ENCODE results near the gene FRMD3.
"Not testable (repeated sequence)": the region's sequence is repeated elsewhere in the genome, so short reads cannot be mapped to it uniquely, and the experiment has no call there.

FRMD3 gene

DNA sequence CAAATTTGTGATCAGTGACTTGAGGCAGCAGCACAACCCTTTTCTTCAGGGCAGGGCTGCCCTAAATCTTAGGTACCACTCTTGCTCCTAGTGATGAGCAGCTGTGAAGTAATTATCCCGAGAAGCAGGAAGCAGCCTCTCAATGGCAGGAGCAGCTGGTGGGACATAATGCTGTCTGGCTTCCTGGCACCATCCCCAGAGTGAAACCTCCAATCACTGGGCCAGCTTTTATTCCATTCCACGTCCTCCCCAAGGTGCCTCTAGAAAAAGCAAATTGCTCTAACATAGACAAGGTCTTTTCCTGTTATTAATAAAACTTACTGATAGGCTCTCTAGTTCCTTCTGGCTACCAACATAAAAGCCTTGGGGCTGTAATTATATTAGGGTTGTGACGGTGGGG, 154.0 kb downstream of the FRMD3 start:
- no peak for DNase-seq

DNA sequence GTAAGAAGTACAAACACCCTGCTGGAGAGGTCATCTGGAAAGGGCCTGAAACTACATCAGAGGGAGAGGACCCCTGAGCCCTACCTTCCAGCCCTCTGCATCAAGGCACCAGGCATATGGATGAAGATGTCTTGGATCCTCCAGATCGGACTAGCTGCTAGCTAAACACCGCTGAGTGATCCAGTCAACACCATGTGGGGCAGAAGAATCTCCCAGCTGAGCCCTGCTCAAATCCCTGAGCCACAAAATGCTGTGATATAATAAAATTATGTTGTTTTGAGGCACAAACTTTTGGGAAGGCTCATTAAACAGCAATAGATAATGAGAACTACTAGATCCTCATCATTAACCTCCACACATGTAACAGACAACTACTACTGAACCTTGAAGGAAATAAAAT, 155.2 kb downstream of the FRMD3 start:
- DNase-seq = no peak

DNA sequence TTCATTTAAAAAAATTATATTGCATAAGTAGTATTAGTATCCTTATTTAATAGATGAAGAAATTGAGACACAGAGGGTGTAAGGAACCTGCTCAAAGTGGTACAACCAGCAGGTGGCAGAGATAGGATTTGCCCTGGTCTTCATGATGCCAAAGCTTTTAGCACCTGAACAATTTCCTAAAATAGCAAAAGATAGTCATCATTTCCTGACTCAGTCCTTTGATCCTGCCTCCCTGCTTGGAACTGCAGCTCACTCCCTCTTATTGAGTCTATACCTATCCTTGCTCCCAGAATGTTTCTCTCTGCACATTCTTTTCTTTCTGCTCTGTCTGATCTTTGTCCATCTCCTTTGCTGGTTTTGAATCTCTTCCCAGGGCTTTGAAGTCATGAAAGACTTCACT, 155.8 kb downstream of the FRMD3 start:
- no peak for DNase-seq

DNA sequence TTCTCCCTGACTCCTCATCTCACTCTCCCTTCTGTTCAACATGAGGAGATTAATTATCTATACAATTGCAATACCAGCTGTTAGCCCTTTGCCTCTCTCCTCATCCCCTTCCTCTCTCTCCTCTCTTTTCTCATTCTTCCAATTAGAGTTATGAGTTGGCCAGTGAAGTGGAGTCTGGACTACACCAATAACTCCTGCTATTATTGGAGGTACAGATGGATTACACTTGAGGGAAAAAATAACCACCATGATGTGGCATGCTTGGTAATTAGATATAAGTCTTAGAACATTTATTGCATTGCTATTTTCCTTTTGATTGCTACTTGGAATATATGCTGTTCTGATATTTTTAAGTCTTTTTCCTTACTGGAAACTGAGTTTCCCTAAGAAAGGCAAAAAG, 159.2 kb downstream of the FRMD3 start:
- no peak for DNase-seq

DNA sequence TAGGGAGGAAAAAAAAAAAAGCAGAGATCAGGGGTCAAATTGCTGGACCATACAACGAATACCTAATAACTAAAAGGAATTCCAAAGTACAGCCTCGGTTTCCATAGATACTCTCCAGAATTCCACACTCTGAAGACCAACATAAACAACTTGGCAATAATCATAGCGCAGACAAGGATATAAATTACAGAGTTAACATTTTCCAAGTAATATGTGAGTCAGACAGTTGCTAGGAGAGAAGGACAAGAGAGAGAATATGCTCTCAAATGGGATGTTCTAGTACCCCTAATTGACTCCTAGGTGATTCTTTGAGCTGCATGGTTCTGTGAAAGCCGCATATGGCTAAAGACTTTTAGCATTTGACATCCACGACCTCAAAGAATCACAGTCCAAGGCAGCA, 165.2 kb downstream of the FRMD3 start:
- DNase-seq = no peak

DNA sequence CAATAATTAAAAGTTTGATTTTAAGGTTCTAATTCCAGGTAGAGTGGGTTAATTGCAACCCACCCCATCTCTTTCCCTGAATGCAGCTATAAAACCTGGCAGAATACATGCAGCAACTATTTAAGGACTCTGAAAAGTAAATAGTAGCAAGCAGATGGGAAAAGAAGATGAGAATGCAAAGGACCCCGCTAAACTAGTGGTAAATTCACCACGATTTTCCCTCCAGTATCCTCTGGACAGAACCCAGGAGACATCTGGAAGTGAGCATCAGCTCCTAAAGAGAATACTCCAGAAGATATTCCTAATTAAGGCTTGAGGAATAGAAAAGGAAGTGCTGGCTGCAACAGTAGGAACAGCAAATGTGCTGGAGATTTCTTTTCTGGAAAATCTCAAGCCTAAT, 170.9 kb downstream of the FRMD3 start:
- no peak for DNase-seq

DNA sequence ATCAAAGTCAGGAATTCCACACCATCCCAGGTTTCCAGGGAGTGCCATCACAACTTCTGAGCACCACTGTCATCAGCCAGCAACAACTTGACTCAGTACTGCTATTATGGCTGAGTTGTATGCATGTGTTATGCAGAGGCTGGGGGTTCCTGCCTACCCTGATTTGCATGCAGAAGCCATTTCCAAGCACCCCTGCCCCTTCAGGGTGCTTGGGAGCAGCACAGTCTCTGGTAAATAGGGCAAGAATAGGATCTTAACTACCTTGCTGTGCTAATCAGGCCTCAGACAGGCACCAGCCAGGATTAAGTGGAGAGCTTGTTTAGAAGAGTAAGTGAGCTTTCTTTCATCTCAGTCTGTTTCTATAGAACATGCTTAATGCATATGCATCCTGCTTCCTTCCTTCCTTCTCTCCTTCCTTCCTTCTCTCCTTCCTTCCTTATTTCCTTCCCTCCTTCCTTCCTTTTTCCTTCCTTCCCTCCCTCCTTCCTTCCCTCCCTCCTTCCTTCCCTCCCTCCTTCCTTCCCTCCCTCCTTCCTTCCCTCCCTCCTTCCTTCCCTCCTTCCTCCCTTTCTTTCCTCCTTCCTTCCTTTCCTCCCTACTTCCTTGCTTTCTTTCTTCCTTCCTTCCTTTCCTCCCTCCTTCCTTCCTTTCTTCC, 175.7 kb downstream of the FRMD3 start:
- no peak for DNase-seq

DNA sequence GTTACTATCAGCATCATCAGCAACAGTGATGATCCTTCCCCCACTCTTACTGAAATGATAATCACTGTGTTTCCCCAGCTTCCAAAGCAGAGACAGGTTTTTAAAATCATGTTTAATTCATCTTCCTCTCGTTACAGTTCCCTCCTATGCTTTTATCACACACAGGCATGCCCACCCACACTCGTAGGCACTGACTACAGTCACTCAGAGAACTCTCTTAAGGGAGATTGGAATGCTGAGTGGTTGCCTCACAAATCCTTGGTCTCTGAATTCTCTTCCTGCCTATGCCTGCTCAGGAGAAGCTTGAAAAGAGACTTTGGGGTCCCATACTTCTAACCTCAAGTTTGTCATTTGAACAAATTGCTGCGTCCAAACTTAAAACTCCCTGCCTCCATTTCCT, 179.2 kb downstream of the FRMD3 start:
- no peak for DNase-seq

DNA sequence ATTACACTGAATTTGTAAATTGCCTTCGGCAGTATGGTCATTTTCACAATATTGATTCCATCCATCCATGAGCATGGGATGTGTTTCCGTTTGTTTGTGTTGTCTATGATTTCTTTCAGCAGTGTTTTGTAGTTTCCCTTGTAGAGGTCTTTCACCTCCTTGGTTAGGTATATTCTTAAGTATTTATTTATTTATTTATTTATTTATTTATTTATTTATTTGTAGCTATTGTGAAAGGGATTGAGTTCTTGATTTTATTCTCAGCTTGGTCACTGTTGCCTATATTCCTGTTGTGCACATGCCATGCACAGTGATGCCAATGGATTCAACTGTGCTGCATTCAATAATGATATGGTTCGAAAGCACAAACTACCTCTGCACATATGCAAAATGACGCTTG, 179.7 kb downstream of the FRMD3 start:
- DNase-seq = not testable (repeated sequence)

DNA sequence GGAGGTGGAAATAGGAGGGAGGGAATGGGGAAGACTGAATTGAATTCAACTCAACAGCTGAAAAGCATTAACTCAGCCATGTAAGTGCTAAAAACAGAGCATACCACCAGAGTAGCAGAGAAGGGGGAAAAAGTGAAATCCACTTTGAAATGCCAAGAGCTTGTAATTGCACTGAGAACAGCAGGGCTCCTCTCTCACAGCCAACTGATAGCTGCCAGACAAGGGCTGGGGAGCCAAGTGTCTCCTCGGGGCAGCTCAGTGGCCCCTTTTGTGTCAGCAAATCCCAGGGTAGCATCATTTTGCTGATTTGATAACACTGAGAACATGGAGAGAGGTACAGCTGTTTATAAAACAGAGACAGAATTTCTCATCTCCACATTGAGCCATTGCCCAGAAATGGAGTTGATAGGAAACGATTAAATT, 182.5 kb downstream of the FRMD3 start:
- DNase-seq = no peak

DNA sequence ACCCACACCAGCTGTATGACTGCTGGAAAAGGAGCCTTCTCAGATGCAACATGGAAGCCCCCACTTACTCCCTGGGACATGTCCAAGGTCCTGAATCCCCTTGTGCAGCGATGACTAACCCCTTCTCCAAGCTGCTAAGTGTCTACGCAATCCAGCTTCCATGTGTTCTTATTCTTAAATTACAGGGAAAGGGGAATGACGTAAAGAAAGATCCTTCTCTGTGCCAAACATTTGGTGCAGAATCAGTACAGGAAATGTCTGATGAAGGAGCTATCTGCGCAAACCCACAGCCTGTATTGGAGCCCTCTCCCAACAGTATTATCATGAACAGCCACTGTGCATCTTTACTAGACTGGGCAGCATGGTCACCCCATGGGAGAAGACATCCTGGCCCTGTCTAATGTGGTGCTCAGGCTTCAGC, 183.2 kb downstream of the FRMD3 start:
- DNase-seq = no peak

DNA sequence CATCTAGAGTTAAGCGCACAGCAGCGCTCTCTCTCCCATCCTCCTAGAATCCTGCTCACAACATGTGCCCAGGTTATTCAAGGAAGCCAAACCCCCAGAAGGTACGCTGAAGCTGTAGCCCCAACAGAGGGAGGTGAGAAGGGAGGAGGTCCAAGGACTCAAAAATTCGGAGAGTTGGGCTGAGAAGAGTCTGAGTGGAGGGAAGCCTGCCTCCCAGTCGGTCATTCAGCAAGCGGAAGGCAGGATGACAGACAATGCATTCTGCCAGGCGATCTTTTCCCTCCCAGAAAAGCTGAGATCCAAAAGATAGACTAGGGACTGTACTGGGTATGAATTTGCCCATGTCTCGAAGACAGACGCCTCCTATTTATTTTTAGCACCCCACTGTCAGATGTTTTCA, 189.2 kb downstream of the FRMD3 start:
- DNase-seq = no peak

DNA sequence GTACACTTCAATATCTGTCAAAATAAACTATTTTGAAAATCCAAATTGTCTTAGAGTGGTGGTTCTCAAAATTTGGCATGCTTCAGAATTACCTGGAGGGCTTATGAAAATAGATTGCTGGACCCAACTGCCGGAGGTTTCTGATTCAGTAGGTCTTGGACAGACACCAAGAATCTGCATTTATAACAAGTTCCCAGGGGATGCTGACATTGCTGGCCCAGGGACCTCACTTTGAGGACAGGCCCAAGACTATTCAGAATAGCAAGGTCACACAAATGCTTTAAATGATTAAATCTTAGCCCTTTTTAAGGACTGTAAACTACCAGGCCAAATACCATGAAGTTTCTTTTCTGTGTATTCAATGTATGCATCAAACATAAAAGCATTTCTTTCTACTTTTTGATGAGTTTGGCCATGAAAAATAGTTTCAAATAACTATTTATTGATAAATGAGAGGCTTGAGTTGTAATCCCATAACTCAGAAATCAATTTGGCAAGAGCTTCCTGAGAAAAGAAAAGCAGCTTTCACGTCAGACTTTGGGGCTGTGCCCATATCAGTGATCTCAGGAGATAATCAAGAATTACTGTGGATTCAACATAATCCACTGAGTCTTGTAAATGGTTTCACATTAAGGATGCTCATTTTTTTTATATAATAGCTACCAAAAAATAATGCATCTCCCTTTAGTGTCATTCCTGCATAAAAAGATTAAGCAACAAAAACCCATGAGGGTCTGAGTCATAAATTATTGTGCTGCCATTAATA, 191.4 kb downstream of the FRMD3 start:
- DNase-seq = no peak

DNA sequence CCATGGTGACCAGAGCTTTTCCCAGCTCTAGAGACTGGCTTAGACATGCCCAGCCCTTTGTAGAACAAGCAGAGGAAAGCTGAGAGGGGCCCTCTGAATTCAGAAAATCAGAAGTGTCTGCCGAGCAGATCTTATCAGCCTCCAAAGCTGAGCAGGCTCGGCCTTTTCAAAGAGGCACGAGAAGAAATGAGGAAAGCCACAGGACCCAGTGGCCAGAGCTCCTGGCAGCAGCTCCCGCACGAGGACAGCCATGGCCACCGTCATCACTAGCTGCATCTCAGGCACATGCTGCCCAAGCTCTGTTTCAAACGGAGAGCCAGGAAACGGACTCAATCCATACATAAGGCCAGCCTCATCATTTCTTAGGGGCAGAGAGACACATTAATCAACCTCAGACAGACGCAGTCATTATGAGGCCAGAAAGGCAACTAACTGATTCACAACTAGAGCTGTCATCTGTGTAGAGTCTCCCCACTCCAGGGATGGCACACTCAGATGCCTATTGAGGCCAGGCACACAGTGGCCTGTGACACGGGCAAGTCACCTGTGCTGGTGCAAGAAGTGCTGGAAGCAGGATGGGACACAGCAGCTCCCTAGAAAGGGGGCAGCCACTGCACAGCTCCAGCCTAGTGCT, 194.7 kb downstream of the FRMD3 start:
- no peak for DNase-seq

DNA sequence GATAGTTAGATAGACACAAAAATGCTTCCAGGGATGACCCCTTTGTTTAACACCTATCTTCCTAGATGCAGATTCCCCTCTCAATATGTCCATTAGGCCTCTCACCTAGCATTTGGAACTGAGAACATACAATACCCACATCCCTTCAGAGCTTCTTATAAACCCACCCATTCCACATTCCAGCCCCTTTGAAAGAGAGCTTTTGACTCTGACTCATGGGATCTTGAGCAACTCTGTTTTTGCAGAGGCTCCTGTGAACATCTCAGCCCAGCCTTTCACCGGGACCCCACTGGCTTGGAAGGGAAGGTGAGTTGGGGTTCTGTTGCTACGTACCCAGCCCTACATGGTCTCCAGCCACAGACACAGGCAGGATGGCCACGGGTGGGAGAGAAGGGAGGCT, 195.5 kb downstream of the FRMD3 start:
- no peak for DNase-seq

DNA sequence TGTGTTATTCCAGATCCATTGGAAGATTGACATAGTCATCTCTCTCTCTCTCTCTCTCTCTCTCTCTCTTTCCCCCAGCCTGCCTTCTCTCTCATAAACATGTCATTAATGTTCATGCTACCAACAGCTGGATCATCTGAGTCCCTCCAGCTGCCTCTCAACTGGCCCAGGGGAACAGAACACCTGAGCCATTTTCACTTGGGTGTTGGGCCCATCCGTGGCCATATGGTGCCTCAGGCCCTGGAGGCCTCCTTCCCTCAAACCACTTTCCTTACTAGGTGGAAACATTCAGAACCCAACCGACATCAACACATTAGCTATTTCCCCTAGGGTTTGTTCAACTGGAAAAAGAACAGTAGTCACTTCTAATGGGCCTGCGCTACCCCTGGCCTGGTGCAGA, 196.2 kb downstream of the FRMD3 start:
- no peak for DNase-seq

DNA sequence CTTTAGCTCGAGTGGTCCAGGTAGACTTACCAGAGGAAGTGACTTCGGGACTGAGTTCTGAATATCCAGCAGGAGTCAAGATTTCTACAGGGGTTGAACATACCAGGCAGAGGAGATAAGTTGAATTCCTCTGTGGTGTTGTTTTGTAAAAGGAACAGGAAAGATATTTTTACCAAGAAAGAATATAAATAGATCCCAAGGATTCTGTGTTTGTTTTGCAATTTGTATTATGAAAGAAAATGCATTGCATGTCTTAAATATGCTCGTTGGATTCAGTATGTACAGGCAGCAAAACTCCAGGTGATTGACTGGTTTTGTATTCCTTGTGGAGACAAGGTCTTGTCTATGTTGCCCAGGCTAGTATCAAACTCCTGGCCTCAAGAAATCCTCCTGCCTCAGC, 197.8 kb downstream of the FRMD3 start:
- no peak for DNase-seq

DNA sequence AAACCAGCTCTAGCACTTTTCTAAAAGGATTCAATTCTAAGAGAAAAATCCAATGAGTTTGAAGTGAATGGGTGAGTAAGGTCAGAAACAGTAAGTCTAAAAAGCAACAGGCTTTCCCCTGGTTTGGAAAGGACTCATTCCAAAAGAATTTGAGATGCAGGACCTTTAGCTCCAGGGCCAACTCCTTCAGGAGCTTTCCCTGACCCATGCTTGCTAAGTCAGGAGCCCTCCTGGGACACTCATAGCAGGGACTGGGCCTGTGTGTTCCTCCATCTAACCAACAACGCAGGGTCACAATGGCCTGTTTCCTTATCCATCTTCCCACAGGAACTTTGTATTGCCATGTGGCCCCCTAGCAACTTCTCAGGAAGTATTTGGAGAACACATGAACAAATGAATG, 198.8 kb downstream of the FRMD3 start:
- DNase-seq = no peak

DNA sequence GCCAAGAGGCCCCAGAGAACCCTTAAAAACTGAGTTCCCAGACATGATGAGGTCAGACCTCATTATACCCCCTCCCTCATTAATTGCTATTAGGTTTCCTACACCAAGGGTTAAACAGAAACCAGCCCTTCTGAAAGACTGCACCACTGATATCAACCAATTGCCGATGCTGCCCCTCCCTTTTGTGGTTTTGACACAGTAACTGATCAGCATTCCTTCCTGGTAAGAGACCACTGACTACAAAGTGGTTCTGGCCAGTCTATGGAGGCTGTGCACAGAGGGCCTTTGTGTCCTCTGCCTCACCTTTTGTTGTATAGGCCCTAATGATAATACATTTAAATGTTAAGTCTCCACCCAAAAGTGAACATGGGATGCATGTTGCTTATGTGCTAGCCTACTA, 201.5 kb downstream of the FRMD3 start:
- DNase-seq = no peak

DNA sequence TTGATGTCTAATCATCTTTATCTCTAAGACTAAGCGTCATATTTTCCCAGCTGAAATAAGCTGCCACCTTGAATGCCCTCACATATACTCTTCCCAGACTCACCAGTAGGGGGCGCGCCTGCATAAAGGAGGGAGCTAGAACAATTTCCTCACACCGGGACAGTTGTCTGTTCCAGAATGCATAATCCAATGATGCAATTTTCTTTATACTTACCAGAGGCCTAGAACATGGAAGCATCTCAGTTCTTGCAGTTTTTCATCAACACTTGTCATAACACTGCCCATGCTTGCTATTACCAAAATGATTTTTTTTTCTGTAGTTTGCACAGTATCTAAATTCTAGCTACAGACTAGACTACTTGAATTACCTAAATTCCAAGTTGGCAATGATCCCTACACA, 203.9 kb downstream of the FRMD3 start:
- peak; percentile 55 to 57 for DNase-seq

DNA sequence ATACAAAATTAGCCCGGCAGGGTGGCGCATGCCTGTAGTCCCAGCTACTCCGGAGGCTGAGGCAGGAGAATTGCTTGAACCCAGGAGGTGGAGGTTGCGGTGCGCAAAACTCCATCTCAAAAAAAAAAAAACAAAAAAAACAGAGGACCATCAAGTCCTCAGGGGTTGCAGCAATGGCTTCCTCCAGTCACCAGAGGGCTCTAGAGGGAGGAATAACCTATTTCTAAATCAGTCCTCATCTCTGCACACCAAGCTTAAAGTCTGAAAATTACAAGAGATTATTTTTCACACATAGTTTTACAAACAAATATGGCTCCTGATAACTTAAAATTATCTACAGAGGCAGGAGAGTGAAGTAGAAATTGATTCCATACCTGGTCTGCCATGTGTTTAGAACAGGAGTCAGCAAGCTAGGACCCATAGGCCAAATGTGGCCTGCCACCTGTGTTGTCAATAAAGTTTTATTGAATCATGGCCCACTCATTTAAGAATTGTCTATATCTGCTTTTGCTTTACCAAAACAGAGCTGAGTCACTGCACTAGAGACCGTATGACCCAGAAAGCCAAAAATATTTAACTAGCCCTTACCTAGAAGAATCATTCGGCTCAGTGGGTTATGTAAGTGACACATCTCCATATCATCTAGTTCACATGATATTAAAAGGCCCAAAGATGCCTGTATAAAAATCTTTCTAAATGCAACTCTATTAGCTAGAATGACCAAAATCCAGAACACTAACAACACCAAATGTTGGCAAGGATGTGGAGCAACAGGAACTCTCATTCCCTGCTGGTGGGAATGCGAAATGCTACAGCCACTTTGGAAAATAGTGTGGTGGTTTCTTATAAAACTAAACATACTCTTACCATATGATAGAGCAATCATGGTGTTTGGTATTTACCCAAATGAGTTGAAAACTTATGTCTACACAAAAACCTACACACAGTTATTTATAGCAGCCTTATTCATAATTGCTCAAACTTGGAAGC, 207.7 kb downstream of the FRMD3 start:
- no peak for DNase-seq

DNA sequence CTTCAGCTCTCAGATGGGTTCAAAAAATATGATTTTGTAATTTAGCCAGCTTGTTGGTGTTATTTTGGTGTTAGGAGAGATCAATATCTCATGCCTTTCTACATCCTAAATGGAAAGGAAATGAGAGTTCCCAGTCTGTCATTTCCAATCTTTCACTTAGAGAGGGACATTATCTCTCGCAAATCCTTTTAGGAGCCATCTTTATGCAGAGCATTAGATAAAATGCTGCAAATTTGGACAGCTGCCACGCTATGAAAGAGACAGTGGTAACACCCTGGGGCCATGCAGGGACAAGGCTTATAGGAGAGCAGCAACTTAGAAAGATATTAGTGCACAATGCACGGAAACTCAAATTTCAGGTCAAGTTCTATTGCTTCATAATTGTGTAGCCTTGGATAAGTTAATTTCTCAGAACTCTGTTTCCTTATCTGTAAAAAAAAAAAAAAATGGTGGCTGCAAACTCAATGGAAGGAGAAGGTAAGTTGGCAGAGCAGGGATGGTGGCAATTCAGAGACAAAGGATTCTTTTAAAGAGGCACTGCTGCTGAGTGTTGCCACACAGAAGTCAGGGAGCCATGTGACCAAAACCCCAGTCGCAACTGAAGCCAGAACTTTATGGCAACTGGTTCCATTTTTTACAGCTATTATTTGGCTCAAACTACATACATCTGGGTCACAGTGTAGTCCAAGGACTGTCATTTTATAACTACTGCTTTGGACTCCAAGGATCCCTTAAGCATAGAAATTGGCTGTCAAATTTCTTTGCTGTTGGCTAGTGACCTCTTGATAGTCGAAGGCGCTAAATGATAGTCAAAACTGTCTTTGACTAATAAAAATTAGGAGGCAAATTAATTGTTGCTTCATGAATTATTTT, 210.2 kb downstream of the FRMD3 start:
- no peak for DNase-seq
